Keratinocyte (primary cell): ENCODE data around the gene SAMD3. TPM values are rescaled to one million over a fixed set of nuclear protein-coding genes. Genes with fewer than 3 reads are reported as not detected.

Experiments used
- DNase-seq: peaks from one replicate; pipeline ENCODE4 v3.0.0-alpha.2; 2011; ENCODE audit warnings: low read depth, missing footprints, low spot score
- FAIRE-seq: peaks from 2 replicates; lab custom pipeline; 2011; peaks lifted over from hg19 to GRCh38; lab: Jason Lieb, UNC
- H2AFZ ChIP-seq: 2 replicates; pipeline ENCODE4 v1.6.0; 2012; ENCODE audit warnings: low read length, control low read depth, inconsistent platforms; ENCODE audit not compliant: control insufficient read depth
- H3K27ac ChIP-seq: 2 replicates; pipeline ENCODE4 v1.5.1; 2011; ENCODE audit warnings: low read length; ENCODE audit not compliant: control insufficient read depth, insufficient read depth
- H3K27me3 ChIP-seq: 3 replicates; pipeline ENCODE4 v1.6.0; 2011; ENCODE audit warnings: low read length; ENCODE audit not compliant: control insufficient read depth, insufficient read depth; ENCODE audit errors: extremely low read depth
- H3K36me3 ChIP-seq, 2 experiments: 2 replicates in 1 of 2; 3 replicates in 1 of 2; pipeline ENCODE4 v1.5.1; 2011; ENCODE audit warnings: low read length in 2 of 2, mild to moderate bottlenecking in 1 of 2; ENCODE audit not compliant: control insufficient read depth in 2 of 2, insufficient read depth in 2 of 2; ENCODE audit errors: extremely low read depth in 1 of 2
- H3K4me1 ChIP-seq: 3 replicates; pipeline ENCODE4 v1.5.1; 2011; ENCODE audit warnings: low read length; ENCODE audit not compliant: control insufficient read depth, insufficient read depth; ENCODE audit errors: extremely low read depth
- H3K4me2 ChIP-seq: 3 replicates; pipeline ENCODE4 v1.6.0; 2011; ENCODE audit warnings: low read depth, low read length; ENCODE audit not compliant: control insufficient read depth, insufficient read depth; ENCODE audit errors: extremely low read depth
- H3K4me3 ChIP-seq, 3 experiments: fragments of 200-600 bp in 1 of 3; sonication (generic) in 1 of 3; 2 replicates in 2 of 3; 3 replicates in 1 of 3; pipeline ENCODE4 v1.5.1; 2011 to 2016; ENCODE audit warnings: low read length in 3 of 3, mild to moderate bottlenecking in 3 of 3, control low read depth in 2 of 3, inconsistent platforms in 1 of 3, low read depth in 1 of 3, mixed read lengths in 1 of 3, mixed run types in 1 of 3, moderate library complexity in 1 of 3; ENCODE audit not compliant: control insufficient read depth in 2 of 3, insufficient read depth in 2 of 3; ENCODE audit errors: extremely low read depth in 1 of 3
- H3K79me2 ChIP-seq: 2 replicates; pipeline ENCODE4 v1.6.0; 2012; ENCODE audit warnings: low read length; ENCODE audit not compliant: control insufficient read depth, insufficient read depth
- H3K9ac ChIP-seq: 3 replicates; pipeline ENCODE4 v1.6.0; 2011; ENCODE audit warnings: low read length; ENCODE audit not compliant: control insufficient read depth, insufficient read depth; ENCODE audit errors: extremely low read depth
- H3K9me1 ChIP-seq: 3 replicates; pipeline ENCODE4 v1.6.0; 2011; ENCODE audit warnings: low read length; ENCODE audit not compliant: control insufficient read depth, insufficient read depth; ENCODE audit errors: extremely low read depth
- H3K9me3 ChIP-seq: 2 replicates; pipeline ENCODE4 v1.5.1; 2012; ENCODE audit warnings: low read depth, low read length; ENCODE audit not compliant: control insufficient read depth
- H4K20me1 ChIP-seq: 3 replicates; pipeline ENCODE4 v1.6.0; 2011; ENCODE audit warnings: low read length; ENCODE audit not compliant: control insufficient read depth, insufficient read depth; ENCODE audit errors: extremely low read depth
- EZH2 ChIP-seq: IDR thresholded peaks from one replicate; pipeline ENCODE4 v1.6.1; 2012; ENCODE audit warnings: inconsistent platforms, mild to moderate bottlenecking, low read length, moderate library complexity
- dilution Hi-C: fragments of 300-500 bp; cut with MboI; formaldehyde crosslinking; loops from one replicate; pipeline ENCODE4 v1.7.0; 2020; ENCODE audit warnings: low sequenced_read_pairs; ENCODE audit not compliant: extremely low pct_ligation_motif_present
- polyA plus RNA-seq, 5 experiments: library from polyadenylated mRNA; depleted of rRNA in 3 of 5; stranded (reverse) in 3 of 5; stranded (forward) in 1 of 5; unstranded in 1 of 5; fragments of >200 nt; gene quantifications; 1 replicate in 1 of 5; 2 replicates in 3 of 5; 3 replicates in 1 of 5; pipeline versions ENCODE4 v1.2.1 to v1.2.3, GENCODE V29; 2011 to 2012; ENCODE audit warnings: missing spikeins in 2 of 5, low read depth in 1 of 5, low replicate concordance in 1 of 5
- TF ChIP-seq, protein P1 (sequence below), 3 experiments: IDR thresholded peaks in 1 of 3; conservative IDR thresholded peaks in 1 of 3; optimal IDR thresholded peaks in 1 of 3; 2 replicates in 2 of 3; 3 replicates in 1 of 3; pipeline versions ENCODE3 to v1.5.1; 2011; ENCODE audit warnings: low read length in 3 of 3, mild to moderate bottlenecking in 3 of 3, moderate library complexity in 2 of 3, control low read depth in 1 of 3, inconsistent platforms in 1 of 3; ENCODE audit not compliant: insufficient read depth in 2 of 3; ENCODE audit errors: extremely low read depth in 1 of 3

The SAMD3 gene
- polyA plus RNA-seq, 1 donor (not counting 4 experiments of a cell fraction or from before 2014, with no cell fraction given) = 5.4 TPM

DNA sequence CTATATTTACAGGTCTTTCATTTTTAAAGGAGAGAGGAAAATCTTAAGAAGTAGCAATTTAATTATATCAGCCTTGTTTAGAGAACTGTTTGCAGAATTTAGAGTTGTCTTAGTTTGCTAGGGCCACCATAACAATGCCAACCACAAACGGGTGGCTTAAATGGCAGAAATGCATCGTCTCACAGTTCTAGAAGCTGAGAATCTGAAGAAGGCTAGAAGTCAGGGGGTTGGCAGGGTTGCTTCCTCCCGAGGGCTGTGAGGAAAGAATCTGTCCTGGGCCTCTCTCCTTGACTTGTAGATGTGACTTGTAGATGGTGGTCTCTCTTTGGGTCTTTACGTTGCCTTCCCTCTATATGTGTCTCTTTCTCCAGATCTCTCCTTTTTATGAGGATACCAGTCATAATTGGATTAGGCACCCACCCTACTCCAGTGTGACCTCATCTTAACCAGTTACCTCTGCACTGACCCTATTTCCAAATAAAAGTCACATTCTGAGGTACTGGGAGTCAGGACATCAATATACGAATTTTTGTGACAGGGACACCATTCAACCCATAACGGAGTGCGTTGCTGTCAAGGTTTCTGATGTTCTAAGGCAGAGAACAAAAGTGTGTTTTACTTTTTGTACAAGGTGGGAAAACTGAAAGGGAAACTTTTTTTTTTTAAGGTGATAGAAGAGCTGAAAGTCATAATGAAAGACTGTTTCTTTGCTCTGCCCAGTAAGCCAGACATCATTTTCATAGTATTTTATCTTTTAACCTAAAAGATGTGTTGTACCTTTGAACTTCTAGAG lies 84.4 kb downstream of the SAMD3 start:
- Histone ChIP-seq H2AFZ (no peak overlapping the region), H3K9ac (no peak overlapping the region), H3K36me3 (peaks cover 3% of the 10 kb centered on the region in 2 experiments), H4K20me1 (no peaks in the 10 kb centered on the region), H3K9me3 (no peaks in the 10 kb centered on the region), H3K27me3 (no peaks in the 10 kb centered on the region), H3K27ac (no peak overlapping the region), H3K4me3 (no peak overlapping the region), H3K79me2 (no peaks in the 10 kb centered on the region), H3K4me2 (no peak overlapping the region), H3K4me1 (no peaks in the 10 kb centered on the region), H3K9me1 (no peaks in the 10 kb centered on the region)
- TF ChIP-seq, protein P1, sequence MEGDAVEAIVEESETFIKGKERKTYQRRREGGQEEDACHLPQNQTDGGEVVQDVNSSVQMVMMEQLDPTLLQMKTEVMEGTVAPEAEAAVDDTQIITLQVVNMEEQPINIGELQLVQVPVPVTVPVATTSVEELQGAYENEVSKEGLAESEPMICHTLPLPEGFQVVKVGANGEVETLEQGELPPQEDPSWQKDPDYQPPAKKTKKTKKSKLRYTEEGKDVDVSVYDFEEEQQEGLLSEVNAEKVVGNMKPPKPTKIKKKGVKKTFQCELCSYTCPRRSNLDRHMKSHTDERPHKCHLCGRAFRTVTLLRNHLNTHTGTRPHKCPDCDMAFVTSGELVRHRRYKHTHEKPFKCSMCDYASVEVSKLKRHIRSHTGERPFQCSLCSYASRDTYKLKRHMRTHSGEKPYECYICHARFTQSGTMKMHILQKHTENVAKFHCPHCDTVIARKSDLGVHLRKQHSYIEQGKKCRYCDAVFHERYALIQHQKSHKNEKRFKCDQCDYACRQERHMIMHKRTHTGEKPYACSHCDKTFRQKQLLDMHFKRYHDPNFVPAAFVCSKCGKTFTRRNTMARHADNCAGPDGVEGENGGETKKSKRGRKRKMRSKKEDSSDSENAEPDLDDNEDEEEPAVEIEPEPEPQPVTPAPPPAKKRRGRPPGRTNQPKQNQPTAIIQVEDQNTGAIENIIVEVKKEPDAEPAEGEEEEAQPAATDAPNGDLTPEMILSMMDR (optimal IDR thresholded peaks at IDR 0.05 in 1 of 3, IDR thresholded peaks at IDR 0.05 in 1 of 3, conservative IDR thresholded peaks at IDR 0.05 in 1 of 3; ENCODE audit: extremely low read depth in 1 of 3, insufficient read depth in 2 of 3, low read length in 3 of 3) = no peak
- no peak for TF ChIP-seq EZH2
- dilution Hi-C loops = no loop called here
- DNase-seq (no peak), FAIRE-seq (no peak)

DNA sequence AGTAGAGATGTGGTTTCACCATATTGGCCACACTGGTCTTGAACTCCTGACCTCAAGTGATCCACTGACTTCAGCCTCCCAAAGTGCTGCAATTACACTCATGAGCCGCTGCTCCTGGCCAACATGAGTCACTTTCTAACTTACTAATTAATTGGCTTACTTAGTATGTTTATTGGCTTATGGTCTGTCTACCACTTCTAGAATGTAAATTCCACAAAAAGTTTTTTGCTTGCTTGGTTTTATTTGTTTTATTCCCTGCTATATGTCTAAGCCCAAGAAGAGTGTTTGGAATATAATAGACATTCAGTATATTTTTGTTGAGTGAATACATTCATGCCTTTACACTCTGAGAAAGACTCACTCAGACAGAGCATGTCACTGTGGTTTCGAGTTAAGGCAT lies 86.0 kb downstream of the SAMD3 start:
- Histone ChIP-seq H3K9me3 (no peaks in the 10 kb centered on the region), H3K9me1 (no peaks in the 10 kb centered on the region), H2AFZ (no peak overlapping the region), H3K4me3 (no peak overlapping the region), H3K4me2 (no peak overlapping the region), H3K36me3 (peaks cover 3 to 6% of the 10 kb centered on the region in 2 experiments), H4K20me1 (no peaks in the 10 kb centered on the region), H3K27me3 (no peaks in the 10 kb centered on the region), H3K79me2 (no peaks in the 10 kb centered on the region), H3K27ac (no peak overlapping the region), H3K4me1 (no peaks in the 10 kb centered on the region), H3K9ac (no peak overlapping the region)
- DNase-seq = no peak
- no peak for FAIRE-seq
- dilution Hi-C loops = no loop called here
- TF ChIP-seq, protein P1 (optimal IDR thresholded peaks at IDR 0.05 in 1 of 3, IDR thresholded peaks at IDR 0.05 in 1 of 3, conservative IDR thresholded peaks at IDR 0.05 in 1 of 3; ENCODE audit: extremely low read depth in 1 of 3, insufficient read depth in 2 of 3, low read length in 3 of 3) = no peak
- no peak for TF ChIP-seq EZH2
